ENCODE data around the gene AP4M1.
A peak's percentile ranks its signal among the peaks of the same experiment; 100 is the strongest.

Gene AP4M1

DNA sequence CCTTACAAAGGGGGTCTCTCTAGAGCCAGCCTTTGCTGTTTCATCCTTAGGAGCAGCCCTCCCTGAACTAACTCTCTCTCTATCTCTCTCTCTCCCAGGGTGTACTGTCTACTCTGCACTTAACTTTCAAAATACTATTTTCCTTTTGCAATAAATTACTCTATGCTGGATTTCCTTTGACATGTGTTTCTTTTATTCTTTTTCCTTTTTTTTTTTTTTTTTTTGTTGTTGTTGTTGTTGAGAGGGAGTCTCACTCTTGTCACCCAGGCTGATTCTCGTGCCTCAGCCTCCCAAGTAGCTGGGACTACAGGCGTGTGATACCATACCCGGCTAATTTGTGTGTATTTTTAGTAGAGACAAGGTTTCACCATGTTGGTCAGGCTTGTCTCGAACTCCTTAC lies 18.5 kb upstream of the AP4M1 start:
- no peak for DNase-seq (ENCODE audit: low spot score)
- TF ChIP-seq, protein P1, sequence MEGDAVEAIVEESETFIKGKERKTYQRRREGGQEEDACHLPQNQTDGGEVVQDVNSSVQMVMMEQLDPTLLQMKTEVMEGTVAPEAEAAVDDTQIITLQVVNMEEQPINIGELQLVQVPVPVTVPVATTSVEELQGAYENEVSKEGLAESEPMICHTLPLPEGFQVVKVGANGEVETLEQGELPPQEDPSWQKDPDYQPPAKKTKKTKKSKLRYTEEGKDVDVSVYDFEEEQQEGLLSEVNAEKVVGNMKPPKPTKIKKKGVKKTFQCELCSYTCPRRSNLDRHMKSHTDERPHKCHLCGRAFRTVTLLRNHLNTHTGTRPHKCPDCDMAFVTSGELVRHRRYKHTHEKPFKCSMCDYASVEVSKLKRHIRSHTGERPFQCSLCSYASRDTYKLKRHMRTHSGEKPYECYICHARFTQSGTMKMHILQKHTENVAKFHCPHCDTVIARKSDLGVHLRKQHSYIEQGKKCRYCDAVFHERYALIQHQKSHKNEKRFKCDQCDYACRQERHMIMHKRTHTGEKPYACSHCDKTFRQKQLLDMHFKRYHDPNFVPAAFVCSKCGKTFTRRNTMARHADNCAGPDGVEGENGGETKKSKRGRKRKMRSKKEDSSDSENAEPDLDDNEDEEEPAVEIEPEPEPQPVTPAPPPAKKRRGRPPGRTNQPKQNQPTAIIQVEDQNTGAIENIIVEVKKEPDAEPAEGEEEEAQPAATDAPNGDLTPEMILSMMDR (IDR thresholded peaks at IDR 0.05; ENCODE audit: borderline replicate concordance, control extremely low read depth, extremely low read depth, insufficient read depth, missing control alignments), result no peak
- in situ Hi-C loops (cut with MboI; ENCODE audit: low sequenced_read_pairs, unreplicated experiment), result no loop called here

DNA sequence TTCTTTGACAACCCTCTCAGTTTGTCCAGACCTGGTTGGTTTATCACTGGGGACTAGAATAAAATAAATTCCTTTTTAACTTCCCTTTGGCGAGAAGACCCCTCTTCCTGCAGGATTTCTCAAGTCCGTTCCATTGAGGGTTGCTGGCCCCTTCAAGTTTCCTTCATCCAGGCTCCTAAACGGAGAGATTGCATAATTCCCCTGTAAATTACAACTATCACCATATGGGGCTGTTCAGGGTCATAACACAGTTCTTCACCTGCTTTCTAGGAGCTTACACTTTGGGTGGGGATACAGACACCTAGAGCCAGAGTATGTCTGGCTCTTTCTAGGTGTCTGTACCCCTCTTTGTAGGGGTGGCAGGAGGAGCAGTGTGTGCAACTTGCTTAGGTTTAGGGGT lies 15.9 kb upstream of the AP4M1 start:
- in situ Hi-C loops (cut with MboI; ENCODE audit: low sequenced_read_pairs, unreplicated experiment), result no loop called here
- TF ChIP-seq, protein P1 (IDR thresholded peaks at IDR 0.05; ENCODE audit: borderline replicate concordance, control extremely low read depth, extremely low read depth, insufficient read depth, missing control alignments), result no peak
- no peak for DNase-seq (ENCODE audit: low spot score)

DNA sequence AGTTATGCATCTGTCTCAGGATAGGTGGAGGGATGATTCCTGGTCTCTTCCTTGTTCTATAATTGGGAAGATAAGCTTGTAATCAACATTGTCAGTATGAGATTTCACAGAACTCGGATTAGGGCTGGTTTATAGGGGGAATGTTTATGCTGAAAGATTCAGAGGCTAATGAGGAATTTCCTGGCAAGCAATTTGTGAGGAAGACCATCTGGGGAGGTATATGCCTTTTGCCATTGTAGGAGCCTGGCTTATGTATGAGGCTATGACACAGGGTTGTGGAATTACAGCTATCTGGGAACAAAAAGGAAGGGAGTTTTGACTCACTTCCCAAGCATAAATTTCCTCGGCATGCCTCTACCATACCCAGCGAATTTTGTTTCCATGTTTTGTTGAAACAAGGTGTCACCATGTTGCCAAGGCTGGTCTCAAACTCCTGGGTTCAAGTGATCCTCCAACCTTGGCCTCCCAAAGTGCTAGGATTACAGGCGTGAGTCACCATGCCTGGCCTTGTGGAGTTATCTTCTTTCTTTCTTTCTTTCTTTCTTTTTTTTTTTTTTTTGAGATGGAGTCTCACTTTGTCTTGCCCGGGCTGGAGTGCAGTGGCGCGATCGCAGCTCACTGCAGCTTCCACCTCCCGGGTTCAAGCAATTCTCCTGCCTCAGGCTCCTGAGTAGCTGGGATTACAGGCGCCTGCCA lies 14.2 kb upstream of the AP4M1 start:
- TF ChIP-seq, protein P1 (IDR thresholded peaks at IDR 0.05; ENCODE audit: borderline replicate concordance, control extremely low read depth, extremely low read depth, insufficient read depth, missing control alignments), result no peak
- DNase-seq (ENCODE audit: low spot score), result no peak
- in situ Hi-C loops (cut with MboI; ENCODE audit: low sequenced_read_pairs, unreplicated experiment), result no loop called here

DNA sequence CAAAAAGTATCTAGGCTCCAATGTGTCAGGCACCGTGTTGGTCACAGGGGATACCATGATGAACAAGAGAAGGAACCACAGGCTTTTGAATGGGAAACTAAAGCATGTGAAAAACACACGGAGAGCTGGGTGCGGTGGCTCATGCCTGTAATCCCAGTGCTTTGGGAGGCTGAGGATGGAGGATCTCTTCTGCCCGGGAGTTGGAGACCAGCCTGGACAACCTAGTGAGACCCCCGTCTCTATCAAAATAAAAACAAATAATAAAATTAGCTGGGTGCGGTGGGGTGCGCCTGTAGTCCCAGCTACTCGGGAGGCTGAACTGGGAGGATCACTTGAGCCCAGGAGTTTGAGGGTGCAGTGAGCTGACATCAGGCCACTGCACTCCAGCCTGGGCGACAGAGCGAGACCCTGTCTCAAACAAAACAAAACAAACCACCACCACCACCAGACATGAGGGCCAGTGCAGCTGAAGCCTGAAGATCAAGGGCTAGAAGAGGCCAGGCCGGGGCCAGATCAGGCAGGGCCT lies 13.3 kb upstream of the AP4M1 start:
- in situ Hi-C loops (cut with MboI; ENCODE audit: low sequenced_read_pairs, unreplicated experiment), result no loop called here
- TF ChIP-seq, protein P1 (IDR thresholded peaks at IDR 0.05; ENCODE audit: borderline replicate concordance, control extremely low read depth, extremely low read depth, insufficient read depth, missing control alignments), result no peak
- DNase-seq (ENCODE audit: low spot score), result no peak

DNA sequence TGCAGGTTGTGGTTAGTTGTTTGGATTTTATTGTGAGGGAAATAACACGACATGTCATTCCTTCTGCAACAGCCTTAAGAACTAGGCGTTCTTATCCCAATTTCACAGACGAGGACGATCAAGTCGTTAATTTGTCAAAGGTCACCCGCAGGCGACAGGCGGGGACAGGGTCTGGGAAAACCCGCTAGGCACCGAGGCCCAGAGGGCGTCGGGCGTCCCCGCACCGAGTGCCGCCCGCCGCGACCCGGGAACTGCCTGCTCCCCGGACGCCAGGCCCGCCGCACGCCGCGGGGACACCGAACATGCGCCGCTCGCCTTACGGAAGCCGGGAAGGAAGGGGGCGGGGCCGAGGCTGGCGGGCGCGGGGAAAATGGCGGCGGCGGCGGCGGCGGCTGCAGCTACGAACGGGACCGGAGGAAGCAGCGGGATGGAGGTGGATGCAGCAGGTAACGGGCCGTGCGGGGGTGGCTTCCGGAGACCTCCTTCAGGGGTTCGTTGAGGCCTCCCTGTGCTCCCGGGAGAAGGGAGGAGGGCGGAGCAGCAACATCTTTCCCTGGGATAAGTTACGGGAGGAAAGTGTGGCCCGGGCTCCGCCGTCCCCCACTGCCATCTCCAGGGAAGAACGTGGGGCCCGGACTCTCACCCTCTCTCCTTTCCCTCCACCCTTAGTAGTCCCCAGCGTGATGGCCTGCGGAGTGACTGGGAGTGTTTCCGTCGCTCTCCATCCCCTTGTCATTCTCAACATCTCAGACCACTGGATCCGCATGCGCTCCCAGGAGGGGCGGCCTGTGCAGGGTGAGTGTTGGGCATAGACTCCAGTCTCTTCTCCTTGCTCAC lies 12.6 kb upstream of the AP4M1 start, which contains the start of gene COPS6:
Gene COPS6, plus strand, starts transcription at position 349 of the 837 bp plus-strand sequence. Its CDS starts 22 bp downstream, at position 371.
- DNase-seq (ENCODE audit: low spot score), result peak; percentile 91
- in situ Hi-C loops (cut with MboI; ENCODE audit: low sequenced_read_pairs, unreplicated experiment), result no loop called here
- TF ChIP-seq, protein P1 (IDR thresholded peaks at IDR 0.05; ENCODE audit: borderline replicate concordance, control extremely low read depth, extremely low read depth, insufficient read depth, missing control alignments), result no peak

DNA sequence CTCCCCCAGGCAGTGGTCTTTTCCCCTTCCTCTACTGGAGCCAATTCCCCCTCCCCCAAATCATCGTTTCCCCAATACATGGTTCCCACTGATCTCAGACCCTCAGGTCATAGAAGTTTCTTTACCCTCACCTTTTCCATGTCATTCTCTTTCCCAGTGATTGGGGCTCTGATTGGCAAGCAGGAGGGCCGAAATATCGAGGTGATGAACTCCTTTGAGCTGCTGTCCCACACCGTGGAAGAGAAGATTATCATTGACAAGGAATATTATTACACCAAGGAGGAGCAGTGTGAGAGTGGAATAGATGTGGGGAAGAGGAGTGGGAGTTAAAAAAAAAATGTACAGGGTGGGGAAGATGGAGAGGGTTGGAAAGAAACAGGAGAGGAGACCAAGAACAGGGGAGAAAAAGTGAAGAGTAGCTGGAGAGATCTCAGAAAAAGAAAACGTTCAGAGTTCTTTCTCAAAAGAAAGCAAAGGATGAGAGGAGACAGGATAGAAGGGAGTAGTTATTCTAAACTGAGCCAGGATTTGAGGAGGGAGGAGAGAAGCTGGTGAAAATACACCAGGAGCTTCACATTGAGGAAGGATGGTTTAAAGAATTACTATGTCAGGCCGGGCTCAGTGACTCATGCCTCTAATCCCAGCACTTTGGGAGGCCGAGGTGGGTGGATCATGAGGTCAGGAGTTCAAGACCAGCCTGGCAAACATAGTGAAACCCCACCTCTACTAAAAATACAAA lies 11.8 kb upstream of the AP4M1 start:
- DNase-seq (ENCODE audit: low spot score), result no peak
- in situ Hi-C loops (cut with MboI; ENCODE audit: low sequenced_read_pairs, unreplicated experiment), result no loop called here

More for the DNA sequence above, 11.8 kb upstream of the AP4M1 start:
- TF ChIP-seq, protein P1 (IDR thresholded peaks at IDR 0.05; ENCODE audit: borderline replicate concordance, control extremely low read depth, extremely low read depth, insufficient read depth, missing control alignments), result no peak

Data from GM13976 (cell line).